ENCODE measurements around the gene TMEM178A. TPM values are rescaled to one million over a fixed set of nuclear protein-coding genes. Genes with fewer than 3 reads are reported as not detected.
"Not testable (repeated sequence)": the region's sequence is repeated elsewhere in the genome, so short reads cannot be mapped to it uniquely, and the experiment has no call there.

The TMEM178A gene
- total RNA-seq = 6.6 TPM

DNA sequence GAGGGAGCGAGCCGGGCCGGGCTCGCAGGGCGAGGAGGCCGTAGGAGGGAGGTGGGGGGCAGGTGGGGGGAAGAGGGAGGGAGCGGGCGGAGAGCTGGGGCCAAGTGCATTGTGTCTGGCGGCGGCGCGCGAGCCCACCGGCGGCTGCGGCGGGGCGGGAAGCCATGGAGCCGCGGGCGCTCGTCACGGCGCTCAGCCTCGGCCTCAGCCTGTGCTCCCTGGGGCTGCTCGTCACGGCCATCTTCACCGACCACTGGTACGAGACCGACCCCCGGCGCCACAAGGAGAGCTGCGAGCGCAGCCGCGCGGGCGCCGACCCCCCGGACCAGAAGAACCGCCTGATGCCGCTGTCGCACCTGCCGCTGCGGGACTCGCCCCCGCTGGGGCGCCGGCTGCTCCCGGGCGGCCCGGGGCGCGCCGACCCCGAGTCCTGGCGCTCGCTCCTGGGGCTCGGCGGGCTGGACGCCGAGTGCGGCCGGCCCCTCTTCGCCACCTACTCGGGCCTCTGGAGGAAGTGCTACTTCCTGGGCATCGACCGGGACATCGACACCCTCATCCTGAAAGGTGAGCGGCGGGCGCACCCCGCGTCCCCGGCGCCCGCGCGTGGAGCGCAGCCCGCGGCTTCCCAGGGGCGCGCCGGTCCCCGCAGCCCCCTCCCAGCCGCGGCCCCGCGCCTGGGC, at the start of gene TMEM178A:
TSS of gene TMEM178A (plus strand) at position 107 of the 680 bp plus-strand sequence. CDS start at position 165, 58 bp downstream.
- ATAC-seq (no peak), DNase-seq (ENCODE audit: low spot score) (no peak)
- intact Hi-C loops (cut with DNase I) = no loop called here

GRCh38 chr2:39618236-39618635, 47.5 kb upstream of the TMEM178A start:
- intact Hi-C loops (cut with DNase I) = no loop called here
- ATAC-seq = no peak

GRCh38 chr2:39618736-39619135, 47.0 kb upstream of the TMEM178A start:
- DNase-seq (ENCODE audit: low spot score) (no peak), ATAC-seq (no peak)
- intact Hi-C loops (cut with DNase I) = no loop called here

More at GRCh38 chr2:39618236-39618635, 47.5 kb upstream of the TMEM178A start:
- DNase-seq (ENCODE audit: low spot score) = no peak

DNA sequence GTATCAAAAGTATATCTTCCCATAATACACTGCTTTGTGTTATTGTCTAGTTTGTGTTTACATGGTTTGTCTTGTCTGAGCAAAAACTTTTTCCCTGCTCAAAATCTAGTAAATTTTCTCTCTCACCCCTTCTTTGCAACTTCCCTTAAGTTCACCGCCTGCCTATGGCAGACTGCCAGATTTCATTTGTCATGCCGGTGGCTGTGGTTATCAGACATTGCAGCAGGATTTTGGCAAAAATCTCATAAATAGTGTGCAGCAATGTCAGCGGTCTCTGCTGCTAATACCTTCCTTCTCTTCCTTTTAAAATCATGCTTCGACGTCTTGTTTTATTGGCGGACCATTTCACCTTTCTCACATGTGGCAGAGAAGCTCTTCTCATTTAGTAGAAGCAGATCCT, 45.6 kb upstream of the TMEM178A start:
- DNase-seq (ENCODE audit: low spot score) = peak; percentile 70
- intact Hi-C loops (cut with DNase I) = no loop called here
- ATAC-seq = peak; percentile 38

GRCh38 chr2:39621596-39621995, 44.1 kb upstream of the TMEM178A start:
- intact Hi-C loops (cut with DNase I) = no loop called here
- DNase-seq (ENCODE audit: low spot score) (no peak), ATAC-seq (no peak)

GRCh38 chr2:39622860-39623259, 42.9 kb upstream of the TMEM178A start:
- intact Hi-C loops (cut with DNase I) = no loop called here
- DNase-seq (ENCODE audit: low spot score) = no peak
- no peak for ATAC-seq

- ATAC-seq (peak; percentile 51), DNase-seq (ENCODE audit: low spot score) (no peak)
- intact Hi-C loops (cut with DNase I) = no loop called here
Observed at GRCh38 chr2:39623917-39624316, 41.8 kb upstream of the TMEM178A start.

GRCh38 chr2:39625193-39625926, 40.4 kb upstream of the TMEM178A start:
- ATAC-seq (peak; percentile 52), DNase-seq (ENCODE audit: low spot score) (no peak)
- intact Hi-C loops (cut with DNase I) = no loop called here

DNA sequence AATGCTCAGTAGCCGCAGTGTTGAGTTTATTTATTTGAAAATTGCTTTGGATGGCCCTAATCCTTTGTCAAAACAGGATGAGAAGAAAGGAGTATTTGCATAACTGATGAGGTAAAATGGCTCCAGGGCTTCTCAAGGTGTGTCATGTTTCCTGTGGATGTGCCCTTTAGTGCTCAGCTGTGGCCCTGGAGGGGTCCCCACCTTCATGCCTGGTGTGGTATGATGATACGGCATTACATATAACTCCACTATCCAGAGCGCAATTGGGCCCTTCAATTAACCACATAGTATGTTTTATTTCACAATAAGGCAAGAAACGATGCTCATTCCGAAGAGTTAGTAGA, 39.8 kb upstream of the TMEM178A start:
- intact Hi-C loops (cut with DNase I) = no loop called here

GRCh38 chr2:39628346-39628745, 37.4 kb upstream of the TMEM178A start:
- not testable (repeated sequence) for DNase-seq (ENCODE audit: low spot score)

More for the DNA sequence above, 39.8 kb upstream of the TMEM178A start:
- DNase-seq (ENCODE audit: low spot score) (no peak), ATAC-seq (peak; percentile 15)

GRCh38 chr2:39629646-39630045, 36.1 kb upstream of the TMEM178A start:
- ATAC-seq = no peak
- intact Hi-C loops (cut with DNase I) = no loop called here
- no peak for DNase-seq (ENCODE audit: low spot score)

More at GRCh38 chr2:39628346-39628745, 37.4 kb upstream of the TMEM178A start:
- ATAC-seq; intact Hi-C loops (cut with DNase I): not testable (repeated sequence)

- ATAC-seq (no peak), DNase-seq (ENCODE audit: low spot score) (no peak)
- intact Hi-C loops (cut with DNase I) = no loop called here
Observed at GRCh38 chr2:39631256-39631655, 34.5 kb upstream of the TMEM178A start.

GRCh38 chr2:39631718-39632117, 34.0 kb upstream of the TMEM178A start:
- intact Hi-C loops (cut with DNase I) = no loop called here
- DNase-seq (ENCODE audit: low spot score) (no peak), ATAC-seq (no peak)

- intact Hi-C loops (cut with DNase I) = no loop called here
- ATAC-seq (no peak), DNase-seq (ENCODE audit: low spot score) (no peak)
Observed at GRCh38 chr2:39632876-39633275, 32.8 kb upstream of the TMEM178A start.

DNA sequence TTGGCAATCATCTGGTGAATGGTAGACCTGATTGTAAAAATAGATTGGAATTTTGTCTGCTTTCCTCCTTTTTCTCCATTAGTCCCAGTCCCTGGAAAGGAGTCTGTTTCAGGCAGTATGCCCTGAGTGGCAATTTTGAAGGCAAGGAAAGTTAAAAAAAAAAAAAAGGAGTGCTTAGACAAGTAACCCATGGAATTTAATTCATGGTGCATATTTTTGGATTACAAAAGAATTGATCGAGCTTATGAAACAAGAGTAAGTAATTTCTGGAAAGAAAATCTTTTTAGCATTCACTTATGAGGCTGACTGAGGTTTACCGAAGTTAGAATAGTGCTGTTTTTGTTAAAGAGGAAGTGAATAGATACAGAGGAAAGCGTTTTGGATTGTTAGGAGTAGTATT, 29.4 kb upstream of the TMEM178A start:
- intact Hi-C loops (cut with DNase I) = no loop called here
- DNase-seq (ENCODE audit: low spot score) (no peak), ATAC-seq (no peak)

DNA sequence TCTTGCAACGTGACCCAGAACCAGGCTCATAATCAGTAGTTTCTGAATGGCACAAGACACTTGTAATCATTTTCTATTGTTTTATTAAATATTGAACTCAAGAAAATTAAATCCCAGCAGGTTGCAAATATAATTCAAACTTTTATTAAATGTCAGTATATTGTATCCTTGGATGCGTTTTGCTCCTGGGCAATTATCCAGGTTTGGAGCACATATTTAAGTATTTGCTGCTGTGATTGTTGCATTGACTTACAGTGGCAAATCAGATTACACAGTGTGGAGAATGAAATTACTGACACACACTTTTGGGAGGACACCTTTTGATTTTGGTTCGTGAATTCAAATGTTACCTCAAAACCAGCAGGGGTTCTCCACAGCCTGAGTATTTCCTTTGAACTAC, 27.1 kb upstream of the TMEM178A start:
- intact Hi-C loops (cut with DNase I) = no loop called here
- no peak for ATAC-seq
- no peak for DNase-seq (ENCODE audit: low spot score)

DNA sequence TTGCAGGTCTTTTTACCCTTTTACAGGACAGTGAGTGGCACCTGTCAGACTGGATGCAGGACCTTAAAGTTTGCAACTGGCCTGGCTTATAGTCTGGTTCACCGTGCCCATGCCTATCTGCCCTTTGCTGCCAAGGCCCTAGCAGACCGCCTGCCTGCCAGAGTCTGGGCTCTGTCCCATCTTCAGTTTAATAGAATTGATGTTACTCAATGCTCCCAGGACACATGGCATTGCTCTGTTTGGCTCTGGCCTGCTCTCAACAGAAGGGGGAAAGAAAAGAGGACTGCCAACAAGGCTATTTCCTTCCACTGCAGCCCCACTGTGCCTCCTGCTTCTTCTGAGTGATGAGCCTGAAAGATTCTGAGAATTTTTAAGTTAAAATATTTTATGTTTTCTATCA, 25.6 kb upstream of the TMEM178A start:
- no peak for DNase-seq (ENCODE audit: low spot score)
- intact Hi-C loops (cut with DNase I) = no loop called here
- peak; percentile 57 for ATAC-seq

DNA sequence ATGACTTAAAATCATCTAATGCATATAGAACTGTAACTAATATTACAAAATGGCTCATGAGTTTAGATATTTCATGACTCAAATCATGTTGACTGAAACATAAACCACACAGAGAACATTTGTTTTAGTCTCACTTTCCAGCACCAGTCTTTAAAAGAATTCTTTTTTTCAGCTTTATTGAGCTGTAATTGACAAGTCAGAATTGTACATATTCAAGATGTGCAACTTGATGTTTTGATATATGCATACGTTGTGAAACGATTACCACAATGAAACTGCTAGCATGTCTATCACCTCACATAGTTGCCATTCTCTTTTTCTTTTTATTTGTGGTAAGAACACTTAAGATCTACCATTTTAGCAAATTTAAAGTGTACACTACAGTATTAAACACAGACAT, 25.0 kb upstream of the TMEM178A start:
- intact Hi-C loops (cut with DNase I) = no loop called here
- ATAC-seq = no peak

DNA sequence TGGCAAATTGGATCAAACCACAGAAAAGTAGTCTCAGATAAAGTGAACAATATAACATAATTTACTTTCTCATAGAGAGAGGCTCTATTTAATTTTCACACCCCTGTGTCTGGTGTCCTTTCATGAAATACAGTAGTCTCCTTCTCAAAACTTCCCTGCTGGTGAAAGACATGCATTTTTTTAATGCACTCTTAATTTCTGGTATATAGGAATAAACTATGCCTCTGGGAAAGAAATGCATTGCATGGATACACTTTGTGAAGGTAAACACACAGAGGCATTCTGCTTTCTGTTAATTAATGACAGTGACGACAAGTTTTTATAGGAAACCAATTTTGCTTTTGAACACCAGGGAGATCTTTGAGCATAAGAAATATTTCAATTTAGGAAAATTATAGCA, 24.1 kb upstream of the TMEM178A start:
- DNase-seq (ENCODE audit: low spot score) = no peak
- no peak for ATAC-seq
- intact Hi-C loops (cut with DNase I) = no loop called here

More for the DNA sequence above, 25.0 kb upstream of the TMEM178A start:
- DNase-seq (ENCODE audit: low spot score) = no peak

- DNase-seq (ENCODE audit: low spot score) (no peak), ATAC-seq (peak; percentile 30)
- intact Hi-C loops (cut with DNase I) = no loop called here
Observed at GRCh38 chr2:39642051-39642718, 23.5 kb upstream of the TMEM178A start.

Measured in sciatic nerve (tissue), 2 donors.